ENCODE data around the gene RRP9. TPM values are rescaled to one million over a fixed set of nuclear protein-coding genes. Genes with fewer than 3 reads are reported as not detected.

Gene RRP9
- total and polyA plus RNA-seq, 2 donors (not counting 1 experiment from before 2014, with no cell fraction given) = 16.7 to 21.9 TPM

GRCh38 chr3:51934991-51935885 is 6.5 kb downstream of the RRP9 start:
- DNase-seq = no peak
- WGBS (ENCODE audit: insufficient coverage) = 94% methylated on average over 17 of the region's 28 CpGs
- no peak overlapping the region for H3K4me3 ChIP-seq (ENCODE audit: control extremely low read depth in 1 of 5, extremely low read depth in 1 of 5, insufficient read depth in 1 of 5, low read depth in 2 of 5, low read length in 4 of 5)
- TF ChIP-seq CTCF (IDR thresholded peaks at IDR 0.05) = no peak
- no peak for TF ChIP-seq EZH2 (IDR thresholded peaks at IDR 0.05; ENCODE audit: borderline replicate concordance, insufficient read depth, low read depth, low read length, poor library complexity, severe bottlenecking)
- peaks cover 7% of the 10 kb centered on the region for H3K79me2 ChIP-seq (ENCODE audit: control insufficient read depth, insufficient read depth, low read length)
- no peak for ATAC-seq (ENCODE audit: low read depth)
- intact Hi-C loops (cut with micrococcal nuclease) = no loop called here
- H2AFZ ChIP-seq (ENCODE audit: insufficient read depth, low read depth, low read length, poor library complexity, severe bottlenecking) = no peak overlapping the region
- peaks cover 4 to 70% of the 10 kb centered on the region in 2 experiments for H3K36me3 ChIP-seq (replicated peaks in 1 of 2; ENCODE audit: control extremely low read depth in 1 of 2, control insufficient read depth in 1 of 2, extremely low read depth in 1 of 2, insufficient read depth in 2 of 2, low read length in 1 of 2)
- H3K27me3 ChIP-seq (replicated peaks in 1 of 4; ENCODE audit: control extremely low read depth in 1 of 4, control insufficient read depth in 3 of 4, insufficient read depth in 4 of 4, low read length in 3 of 4) = no peaks in the 10 kb centered on the region
- peaks cover 10% of the 10 kb centered on the region for H3K4me1 Mint-ChIP-seq
- H3K9me3 ChIP-seq (ENCODE audit: control extremely low read depth in 1 of 3, control insufficient read depth in 2 of 3, insufficient read depth in 1 of 3, low read length in 2 of 3) = no peaks in the 10 kb centered on the region
- no peak overlapping the region for H3K27ac Mint-ChIP-seq
- CTCF ChIA-PET = no interaction called here
- no peaks in the 10 kb centered on the region for H3K27me3 Mint-ChIP-seq
- no peak overlapping the region for H3K4me3 Mint-ChIP-seq
- H3K27ac ChIP-seq (ENCODE audit: low read length in 2 of 2) = no peak overlapping the region
- no peak overlapping the region for H3K9ac ChIP-seq (ENCODE audit: low read length)
- no peaks in the 10 kb centered on the region for H3K4me1 ChIP-seq (ENCODE audit: control insufficient read depth in 2 of 2, insufficient read depth in 2 of 2, low read length in 2 of 2)
- POLR2A ChIA-PET = interaction anchor here (0.6 kb wide), 1 partner anchor 48 kb away, joined by 3 read pairs; no protein-coding TSS in a partner anchor
- no peaks in the 10 kb centered on the region for H4K20me1 ChIP-seq (ENCODE audit: control insufficient read depth, insufficient read depth, low read length, poor library complexity, severe bottlenecking)
- H3K9me3 Mint-ChIP-seq (ENCODE audit: insufficient read depth) = no peaks in the 10 kb centered on the region
- H3K4me2 ChIP-seq (replicated peaks; ENCODE audit: low read depth, low read length, poor library complexity, severe bottlenecking) = no peak overlapping the region

Measured in B cell (primary cell).